Measurements from ENCODE around the gene SMPDL3A.
A peak's percentile ranks its signal among the peaks of the same experiment; 100 is the strongest.

SMPDL3A gene

DNA sequence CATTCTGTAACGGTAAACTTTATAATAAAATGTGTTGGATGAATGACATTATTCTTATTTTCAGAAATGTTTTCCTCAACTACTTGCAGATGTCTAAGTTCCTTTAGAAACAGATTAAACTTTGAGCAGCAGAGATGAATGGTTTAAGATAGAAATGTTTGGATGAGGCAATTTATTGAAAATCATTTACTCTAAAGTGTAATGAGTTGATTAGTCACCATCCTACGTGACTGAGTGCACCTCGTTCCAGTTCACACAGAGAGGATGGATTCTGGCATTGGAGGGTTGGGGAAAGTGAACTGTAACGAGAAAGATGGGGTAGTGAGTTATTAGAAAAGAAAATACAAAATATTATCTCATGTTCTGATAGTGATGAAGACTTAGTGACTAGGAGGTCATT is 28.7 kb downstream of the SMPDL3A start:
- H3K27ac ChIP-seq = no peak overlapping the region
- DNase-seq (ENCODE audit: low read depth, low spot score) = no peak
- H3K9ac ChIP-seq (ENCODE audit: insufficient read length) = no peak overlapping the region
- TF ChIP-seq POLR2AphosphoS5 (IDR thresholded peaks at IDR 0.05; ENCODE audit: borderline replicate concordance, low read depth, low read length) = no peak
- TF ChIP-seq FOXP2 (optimal IDR thresholded peaks at IDR 0.05; ENCODE audit: control extremely low read depth, extremely low read length, insufficient read depth) = no peak
- no peak for TF ChIP-seq EZH2 (IDR thresholded peaks at IDR 0.05)
- no peaks in the 10 kb centered on the region; the same call in 1 of the 2 replicates for H3K9me3 ChIP-seq (ENCODE audit: low read depth, low read length)
- no peaks in the 10 kb centered on the region for H3K36me3 ChIP-seq (ENCODE audit: insufficient read depth, low read length)
- H3K4me3 ChIP-seq = no peak overlapping the region

DNA sequence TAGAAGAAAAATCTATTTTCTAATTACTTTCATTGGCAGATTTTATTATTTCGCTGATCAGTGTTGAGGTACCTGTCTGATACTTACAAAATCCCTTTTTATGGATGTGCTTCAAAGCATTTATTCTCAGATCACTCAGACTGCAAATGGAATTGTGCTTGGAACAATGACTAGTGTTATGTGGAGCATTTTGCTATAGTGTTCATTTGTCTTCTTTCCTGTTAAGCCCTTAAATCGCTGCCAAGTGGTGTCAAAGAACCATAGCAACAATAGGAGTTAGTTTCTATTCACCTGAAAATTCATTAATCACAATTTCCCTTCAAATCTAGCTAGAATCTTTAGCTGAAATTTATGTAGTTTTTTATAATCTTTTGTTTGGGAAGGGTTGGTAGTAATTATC is 29.8 kb downstream of the SMPDL3A start:
- H3K36me3 ChIP-seq (ENCODE audit: insufficient read depth, low read length) = no peaks in the 10 kb centered on the region
- H3K9me3 ChIP-seq (ENCODE audit: low read depth, low read length) = no peaks in the 10 kb centered on the region; the same call in 1 of the 2 replicates
- TF ChIP-seq FOXP2 (optimal IDR thresholded peaks at IDR 0.05; ENCODE audit: control extremely low read depth, extremely low read length, insufficient read depth) = no peak

DNA sequence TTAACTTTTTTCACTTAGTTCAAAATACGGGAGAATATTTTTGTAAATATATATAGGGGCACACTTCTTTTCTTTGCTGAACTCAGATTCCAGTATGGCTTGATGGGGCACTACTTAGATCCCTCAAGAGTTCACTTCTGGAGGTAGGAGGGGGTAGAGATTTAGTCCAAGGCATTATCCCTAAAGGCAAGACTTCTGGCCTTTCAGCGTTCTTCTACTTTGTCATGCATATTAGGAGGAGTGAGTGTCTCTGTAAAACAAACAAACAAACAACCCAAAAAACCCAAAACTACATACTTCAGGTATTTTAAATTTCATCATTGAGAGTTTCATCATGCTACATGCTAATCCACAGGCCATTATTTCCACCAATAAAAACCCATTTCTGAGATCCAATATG is 32.0 kb downstream of the SMPDL3A start:
- TF ChIP-seq EZH2 (IDR thresholded peaks at IDR 0.05) (no peak), POLR2AphosphoS5 (IDR thresholded peaks at IDR 0.05; ENCODE audit: borderline replicate concordance, low read depth, low read length) (no peak), FOXP2 (optimal IDR thresholded peaks at IDR 0.05; ENCODE audit: control extremely low read depth, extremely low read length, insufficient read depth) (no peak)
- H3K27ac ChIP-seq = no peak overlapping the region
- DNase-seq (ENCODE audit: low read depth, low spot score) = no peak
- H3K36me3 ChIP-seq (ENCODE audit: insufficient read depth, low read length) = no peaks in the 10 kb centered on the region
- no peak overlapping the region for H3K9ac ChIP-seq (ENCODE audit: insufficient read length)
- no peaks in the 10 kb centered on the region for H3K9me3 ChIP-seq (ENCODE audit: low read depth, low read length)
- H3K4me3 ChIP-seq = no peak overlapping the region

More for the DNA sequence above, 29.8 kb downstream of the SMPDL3A start:
- H3K27ac ChIP-seq = no peak overlapping the region
- H3K9ac ChIP-seq (ENCODE audit: insufficient read length) = no peak overlapping the region
- no peak for DNase-seq (ENCODE audit: low read depth, low spot score)
- H3K4me3 ChIP-seq = no peak overlapping the region

DNA sequence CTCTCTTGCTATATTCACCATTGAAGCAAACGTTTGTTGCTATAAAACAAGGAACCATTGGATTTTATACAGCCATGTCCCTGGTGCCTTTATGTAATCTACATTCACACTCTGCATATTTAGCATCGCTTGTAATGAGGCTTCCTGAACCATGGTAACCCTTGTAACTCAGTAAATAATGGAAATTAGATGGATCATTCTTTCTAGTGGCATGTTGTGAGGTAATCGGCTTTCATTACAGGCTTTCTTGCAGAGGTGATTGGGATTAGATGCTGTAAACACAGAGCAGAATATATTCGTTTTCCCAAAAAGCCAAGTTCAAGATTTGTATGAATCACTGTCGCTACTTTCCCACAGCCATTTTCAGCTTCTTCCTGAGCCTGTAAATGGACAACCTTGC is 36.1 kb downstream of the SMPDL3A start:
- no peak for DNase-seq (ENCODE audit: low read depth, low spot score)
- Histone ChIP-seq H3K4me3 (no peak overlapping the region), H3K9ac (ENCODE audit: insufficient read length) (no peak overlapping the region), H3K27ac (no peak overlapping the region), H3K36me3 (ENCODE audit: insufficient read depth, low read length) (no peaks in the 10 kb centered on the region), H3K9me3 (ENCODE audit: low read depth, low read length) (no peaks in the 10 kb centered on the region)
- TF ChIP-seq EZH2 (IDR thresholded peaks at IDR 0.05) (no peak), FOXP2 (optimal IDR thresholded peaks at IDR 0.05; ENCODE audit: control extremely low read depth, extremely low read length, insufficient read depth) (no peak), POLR2AphosphoS5 (IDR thresholded peaks at IDR 0.05; ENCODE audit: borderline replicate concordance, low read depth, low read length) (no peak)

DNA sequence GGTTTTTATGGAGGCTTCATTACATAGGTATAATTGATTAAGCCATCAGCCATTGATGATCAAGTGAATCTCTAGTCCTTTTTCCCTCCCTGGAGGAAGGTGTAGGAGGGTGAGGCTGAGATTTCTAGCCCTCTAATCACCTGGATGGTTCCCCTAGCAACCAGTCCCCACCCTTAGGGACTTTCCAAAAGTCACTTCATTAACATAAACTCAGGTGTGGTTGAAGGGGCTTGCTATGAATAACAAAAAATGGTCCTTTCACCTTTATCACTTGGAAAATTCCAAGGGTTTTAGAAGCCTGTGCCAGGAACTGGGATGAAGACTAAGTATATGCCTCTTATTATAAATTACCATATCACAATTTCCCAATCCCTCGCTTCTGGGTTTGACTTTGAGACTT is 40.4 kb downstream of the SMPDL3A start:
- TF ChIP-seq EZH2 (IDR thresholded peaks at IDR 0.05) (no peak), FOXP2 (optimal IDR thresholded peaks at IDR 0.05; ENCODE audit: control extremely low read depth, extremely low read length, insufficient read depth) (no peak), POLR2AphosphoS5 (IDR thresholded peaks at IDR 0.05; ENCODE audit: borderline replicate concordance, low read depth, low read length) (no peak)
- Histone ChIP-seq H3K27ac (no peak overlapping the region), H3K9ac (ENCODE audit: insufficient read length) (no peak overlapping the region), H3K9me3 (ENCODE audit: low read depth, low read length) (no peaks in the 10 kb centered on the region), H3K4me3 (no peak overlapping the region), H3K36me3 (ENCODE audit: insufficient read depth, low read length) (no peaks in the 10 kb centered on the region)
- no peak for DNase-seq (ENCODE audit: low read depth, low spot score)

DNA sequence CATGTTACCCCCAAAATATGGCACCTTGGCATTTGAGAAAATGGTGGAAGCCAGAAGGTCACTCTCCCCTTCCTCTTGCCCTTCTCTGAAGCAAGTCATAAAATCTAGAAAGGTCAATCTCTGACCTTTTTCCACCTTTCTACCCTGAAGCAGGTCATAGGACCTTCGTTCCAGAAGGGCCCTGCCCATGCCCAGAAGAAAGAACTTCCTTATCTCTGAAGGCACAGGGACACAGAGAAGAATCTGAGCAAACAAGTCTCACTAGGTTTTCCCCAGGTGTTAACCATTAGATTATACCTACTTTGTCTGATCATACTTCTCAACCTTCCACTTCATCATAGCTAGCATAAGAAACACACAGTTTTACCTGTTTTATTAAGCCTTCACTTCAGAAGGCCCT is 42.5 kb downstream of the SMPDL3A start:
- no peak for DNase-seq (ENCODE audit: low read depth, low spot score)
- no peaks in the 10 kb centered on the region for H3K36me3 ChIP-seq (ENCODE audit: insufficient read depth, low read length)

DNA sequence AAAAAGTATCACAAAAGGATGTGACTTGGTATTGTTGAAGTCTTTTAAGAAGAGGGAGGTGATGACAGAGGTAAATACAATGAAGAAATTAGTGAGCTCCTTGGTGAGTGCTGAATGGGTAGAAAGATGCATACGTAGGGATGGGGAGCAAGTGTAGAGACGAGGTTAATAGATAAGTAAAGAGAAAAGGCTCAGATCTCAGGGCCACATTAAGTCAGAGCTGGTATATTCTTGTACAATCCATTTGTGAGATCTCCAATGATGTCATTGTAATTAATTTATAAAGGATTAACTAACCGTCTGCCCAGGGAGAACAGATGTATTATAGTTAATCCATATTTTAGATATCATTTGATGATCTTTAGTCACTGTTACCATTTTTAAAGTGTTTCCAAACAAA is 43.4 kb downstream of the SMPDL3A start:
- TF ChIP-seq EZH2 (IDR thresholded peaks at IDR 0.05) = no peak
- TF ChIP-seq POLR2AphosphoS5 (IDR thresholded peaks at IDR 0.05; ENCODE audit: borderline replicate concordance, low read depth, low read length) = no peak
- TF ChIP-seq FOXP2 (optimal IDR thresholded peaks at IDR 0.05; ENCODE audit: control extremely low read depth, extremely low read length, insufficient read depth) = no peak
- Histone ChIP-seq H3K9ac (ENCODE audit: insufficient read length) (no peak overlapping the region), H3K27ac (no peak overlapping the region), H3K9me3 (ENCODE audit: low read depth, low read length) (no peaks in the 10 kb centered on the region), H3K36me3 (ENCODE audit: insufficient read depth, low read length) (no peaks in the 10 kb centered on the region), H3K4me3 (no peak overlapping the region)
- DNase-seq (ENCODE audit: low read depth, low spot score) = no peak

More for the DNA sequence above, 42.5 kb downstream of the SMPDL3A start:
- no peak overlapping the region for H3K9ac ChIP-seq (ENCODE audit: insufficient read length)
- no peak overlapping the region for H3K4me3 ChIP-seq
- TF ChIP-seq FOXP2 (optimal IDR thresholded peaks at IDR 0.05; ENCODE audit: control extremely low read depth, extremely low read length, insufficient read depth) (no peak), EZH2 (IDR thresholded peaks at IDR 0.05) (no peak), POLR2AphosphoS5 (IDR thresholded peaks at IDR 0.05; ENCODE audit: borderline replicate concordance, low read depth, low read length) (no peak)
- H3K9me3 ChIP-seq (ENCODE audit: low read depth, low read length) = no peaks in the 10 kb centered on the region
- no peak overlapping the region for H3K27ac ChIP-seq

DNA sequence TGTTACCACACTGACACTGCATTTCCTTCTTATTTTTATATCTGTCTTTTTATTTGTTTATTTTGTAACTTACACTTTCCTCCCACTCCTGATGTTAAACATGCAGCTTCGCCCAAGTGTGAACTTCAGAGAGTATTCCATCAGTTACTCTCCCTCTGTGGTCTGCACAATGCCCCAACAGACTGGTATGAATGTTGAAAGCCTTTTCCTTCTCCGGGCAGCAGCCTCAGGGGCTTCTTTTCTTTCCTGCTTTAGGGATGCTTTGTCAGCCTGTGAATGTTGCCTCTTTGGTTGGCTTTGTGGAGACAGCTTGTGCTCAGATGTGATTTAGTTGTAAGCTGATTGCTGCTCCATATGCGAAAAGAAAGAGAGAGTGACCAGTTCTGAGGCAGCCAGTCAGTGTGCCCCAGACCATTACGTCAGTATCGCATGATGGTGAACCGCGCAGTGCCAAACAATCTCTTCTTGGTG is 44.0 kb downstream of the SMPDL3A start:
- H3K9ac ChIP-seq (ENCODE audit: insufficient read length) = no peak overlapping the region
- no peak for DNase-seq (ENCODE audit: low read depth, low spot score)
- H3K9me3 ChIP-seq (ENCODE audit: low read depth, low read length) = no peaks in the 10 kb centered on the region
- H3K27ac ChIP-seq = peak overlapping the region; percentile 34; the same call in 1 of the 2 replicates
- TF ChIP-seq POLR2AphosphoS5 (IDR thresholded peaks at IDR 0.05; ENCODE audit: borderline replicate concordance, low read depth, low read length) (no peak), FOXP2 (optimal IDR thresholded peaks at IDR 0.05; ENCODE audit: control extremely low read depth, extremely low read length, insufficient read depth) (no peak), EZH2 (IDR thresholded peaks at IDR 0.05) (no peak)
- no peak overlapping the region for H3K4me3 ChIP-seq
- H3K36me3 ChIP-seq (ENCODE audit: insufficient read depth, low read length) = no peaks in the 10 kb centered on the region

DNA sequence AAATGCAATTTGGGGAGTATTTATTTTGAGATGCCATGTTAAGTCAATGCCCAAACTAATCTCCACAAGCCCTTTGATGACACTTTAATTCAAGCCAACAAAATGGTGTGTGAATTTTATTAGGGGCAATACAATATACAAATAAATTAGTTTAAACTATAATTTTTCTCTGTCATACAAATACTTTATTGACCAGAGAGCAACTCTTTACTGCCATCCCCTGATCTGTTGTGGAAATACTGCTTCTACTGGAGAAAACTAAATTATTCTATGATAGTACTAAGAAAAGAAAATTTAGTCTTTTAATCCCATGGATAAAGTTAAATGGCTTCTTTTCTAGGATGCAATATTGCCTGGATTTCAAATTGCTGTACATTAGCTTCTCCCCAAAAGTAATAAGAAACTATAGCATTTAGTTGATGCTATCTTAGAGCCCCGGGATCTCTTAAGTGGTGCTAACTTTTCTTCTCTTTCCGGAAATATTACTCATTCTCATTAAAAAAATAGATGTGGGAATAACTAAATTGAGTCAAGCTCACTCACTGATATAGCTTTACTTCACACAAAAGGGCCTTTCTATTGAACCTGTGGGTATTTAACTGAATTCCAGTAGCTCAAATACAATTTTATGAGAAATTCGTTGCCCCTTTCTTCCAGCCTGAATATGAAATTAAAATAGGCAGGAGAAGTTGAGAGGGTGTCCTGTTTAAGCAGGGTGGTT is 49.2 kb downstream of the SMPDL3A start:
- H3K4me3 ChIP-seq = no peak overlapping the region
- TF ChIP-seq EZH2 (IDR thresholded peaks at IDR 0.05) (no peak), FOXP2 (optimal IDR thresholded peaks at IDR 0.05; ENCODE audit: control extremely low read depth, extremely low read length, insufficient read depth) (no peak), POLR2AphosphoS5 (IDR thresholded peaks at IDR 0.05; ENCODE audit: borderline replicate concordance, low read depth, low read length) (no peak)
- H3K9ac ChIP-seq (ENCODE audit: insufficient read length) = no peak overlapping the region
- no peaks in the 10 kb centered on the region for H3K36me3 ChIP-seq (ENCODE audit: insufficient read depth, low read length)
- DNase-seq (ENCODE audit: low read depth, low spot score) = no peak
- no peaks in the 10 kb centered on the region for H3K9me3 ChIP-seq (ENCODE audit: low read depth, low read length)
- peak overlapping the region; percentile 66 for H3K27ac ChIP-seq

All from SK-N-MC (cell line).